Measurements from ENCODE around the gene SEPTIN5.
"Not testable (repeated sequence)": the region's sequence is repeated elsewhere in the genome, so short reads cannot be mapped to it uniquely, and the experiment has no call there.

The SEPTIN5 gene

GRCh38 chr22:19674929-19675253 is 39.4 kb upstream of the SEPTIN5 start:
- Histone ChIP-seq H3K9me3 (ENCODE audit: insufficient read depth, low read depth, low read length) (peaks cover 2% of the 10 kb centered on the region), H3K18ac (ENCODE audit: low read length) (no peak overlapping the region), H4K8ac (ENCODE audit: low read depth, low read length) (no peak overlapping the region), H3K4ac (ENCODE audit: low read depth, low read length) (no peak overlapping the region), H3K9ac (ENCODE audit: low read length) (no peak overlapping the region), H4K91ac (ENCODE audit: low read depth, low read length) (no peak overlapping the region), H2AFZ (ENCODE audit: insufficient read depth, low read length, poor library complexity) (no peak overlapping the region), H4K12ac (ENCODE audit: low read depth, low read length) (no peak overlapping the region), H3K79me2 (ENCODE audit: control insufficient read depth, insufficient read depth, low read length, poor library complexity) (no peaks in the 10 kb centered on the region), H2BK120ac (ENCODE audit: insufficient read depth, low read length, poor library complexity) (no peak overlapping the region), H3K27ac (ENCODE audit: low read depth, low read length) (no peak overlapping the region), H3K4me2 (ENCODE audit: low read length) (no peak overlapping the region), H3K23ac (ENCODE audit: low read length) (no peak overlapping the region), H3K27me3 (ENCODE audit: insufficient read depth, low read length) (no peaks in the 10 kb centered on the region), H3K4me1 (ENCODE audit: control insufficient read depth in 1 of 2, insufficient read depth in 2 of 2, low read length in 2 of 2) (no peaks in the 10 kb centered on the region), H3K4me3 (ENCODE audit: low read depth, low read length) (no peak overlapping the region), H2AK5ac (ENCODE audit: low read length) (no peak overlapping the region), H3K79me1 (ENCODE audit: low read length) (no peaks in the 10 kb centered on the region), H2BK5ac (ENCODE audit: low read depth, low read length, poor library complexity) (no peak overlapping the region), H3K36me3 (ENCODE audit: control insufficient read depth in 1 of 2, insufficient read depth in 2 of 2, low read length in 2 of 2) (no peaks in the 10 kb centered on the region), H3K14ac (ENCODE audit: low read length) (no peak overlapping the region), H2BK12ac (ENCODE audit: low read length) (no peak overlapping the region)
- no peak for DNase-seq
- WGBS (ENCODE audit: extremely low coverage, insufficient coverage, insufficient read length) = no CpG with 5 or more reads among the region's 10 CpGs

- no peaks in the 10 kb centered on the region for H3K36me3 ChIP-seq (ENCODE audit: control insufficient read depth in 1 of 2, insufficient read depth in 2 of 2, low read length in 2 of 2)
- no peak overlapping the region for H4K91ac ChIP-seq (ENCODE audit: low read depth, low read length)
- no peak overlapping the region for H3K27ac ChIP-seq (ENCODE audit: low read depth, low read length)
- no peak overlapping the region for H2AFZ ChIP-seq (ENCODE audit: insufficient read depth, low read length, poor library complexity)
- no peak for DNase-seq
- H3K23ac ChIP-seq (ENCODE audit: low read length) = no peak overlapping the region
- no peak overlapping the region for H3K14ac ChIP-seq (ENCODE audit: low read length)
- H3K9me3 ChIP-seq (ENCODE audit: insufficient read depth, low read depth, low read length) = peaks cover 2% of the 10 kb centered on the region
- H3K4ac ChIP-seq (ENCODE audit: low read depth, low read length) = no peak overlapping the region
- no peak overlapping the region for H3K4me3 ChIP-seq (ENCODE audit: low read depth, low read length)
- no peak overlapping the region for H3K9ac ChIP-seq (ENCODE audit: low read length)
- H3K79me2 ChIP-seq (ENCODE audit: control insufficient read depth, insufficient read depth, low read length, poor library complexity) = no peaks in the 10 kb centered on the region
- H3K4me2 ChIP-seq (ENCODE audit: low read length) = no peak overlapping the region
- no peak overlapping the region for H3K18ac ChIP-seq (ENCODE audit: low read length)
- no peak overlapping the region for H2BK120ac ChIP-seq (ENCODE audit: insufficient read depth, low read length, poor library complexity)
- H3K27me3 ChIP-seq (ENCODE audit: insufficient read depth, low read length) = no peaks in the 10 kb centered on the region
- no CpG with 5 or more reads among the region's 7 CpGs for WGBS (ENCODE audit: extremely low coverage, insufficient coverage, insufficient read length)
- H2BK12ac ChIP-seq (ENCODE audit: low read length) = no peak overlapping the region
- no peak overlapping the region for H2BK5ac ChIP-seq (ENCODE audit: low read depth, low read length, poor library complexity)
- H3K4me1 ChIP-seq (ENCODE audit: control insufficient read depth in 1 of 2, insufficient read depth in 2 of 2, low read length in 2 of 2) = no peaks in the 10 kb centered on the region
- no peak overlapping the region for H2AK5ac ChIP-seq (ENCODE audit: low read length)
- H4K12ac ChIP-seq (ENCODE audit: low read depth, low read length) = no peak overlapping the region
- no peak overlapping the region for H4K8ac ChIP-seq (ENCODE audit: low read depth, low read length)
- H3K79me1 ChIP-seq (ENCODE audit: low read length) = no peaks in the 10 kb centered on the region
Observed at GRCh38 chr22:19675428-19675827, 38.9 kb upstream of the SEPTIN5 start.

GRCh38 chr22:19676437-19676836 is 37.9 kb upstream of the SEPTIN5 start:
- H3K23ac ChIP-seq (ENCODE audit: low read length); H3K36me3 ChIP-seq (ENCODE audit: control insufficient read depth in 1 of 2, insufficient read depth in 2 of 2, low read length in 2 of 2); H3K4ac ChIP-seq (ENCODE audit: low read depth, low read length); H3K14ac ChIP-seq (ENCODE audit: low read length); H3K27ac ChIP-seq (ENCODE audit: low read depth, low read length); H3K4me3 ChIP-seq (ENCODE audit: low read depth, low read length); H4K8ac ChIP-seq (ENCODE audit: low read depth, low read length); H3K27me3 ChIP-seq (ENCODE audit: insufficient read depth, low read length); H3K4me1 ChIP-seq (ENCODE audit: control insufficient read depth in 1 of 2, insufficient read depth in 2 of 2, low read length in 2 of 2); H3K18ac ChIP-seq (ENCODE audit: low read length); H3K79me2 ChIP-seq (ENCODE audit: control insufficient read depth, insufficient read depth, low read length, poor library complexity); H2AFZ ChIP-seq (ENCODE audit: insufficient read depth, low read length, poor library complexity); H3K9ac ChIP-seq (ENCODE audit: low read length); H2BK5ac ChIP-seq (ENCODE audit: low read depth, low read length, poor library complexity); H4K91ac ChIP-seq (ENCODE audit: low read depth, low read length); H3K79me1 ChIP-seq (ENCODE audit: low read length); H3K4me2 ChIP-seq (ENCODE audit: low read length); DNase-seq; H2AK5ac ChIP-seq (ENCODE audit: low read length); H3K9me3 ChIP-seq (ENCODE audit: insufficient read depth, low read depth, low read length); H2BK12ac ChIP-seq (ENCODE audit: low read length); H4K12ac ChIP-seq (ENCODE audit: low read depth, low read length); H2BK120ac ChIP-seq (ENCODE audit: insufficient read depth, low read length, poor library complexity): not testable (repeated sequence)
- no CpG with 5 or more reads among the region's 1 CpG for WGBS (ENCODE audit: extremely low coverage, insufficient coverage, insufficient read length)

- Histone ChIP-seq H3K4ac (ENCODE audit: low read depth, low read length) (no peak overlapping the region), H2AFZ (ENCODE audit: insufficient read depth, low read length, poor library complexity) (no peak overlapping the region), H2BK120ac (ENCODE audit: insufficient read depth, low read length, poor library complexity) (no peak overlapping the region), H4K8ac (ENCODE audit: low read depth, low read length) (no peak overlapping the region), H3K9ac (ENCODE audit: low read length) (no peak overlapping the region), H4K91ac (ENCODE audit: low read depth, low read length) (no peak overlapping the region), H3K79me1 (ENCODE audit: low read length) (no peaks in the 10 kb centered on the region), H3K4me3 (ENCODE audit: low read depth, low read length) (no peak overlapping the region), H3K18ac (ENCODE audit: low read length) (no peak overlapping the region), H2AK5ac (ENCODE audit: low read length) (no peak overlapping the region), H3K27ac (ENCODE audit: low read depth, low read length) (no peak overlapping the region), H3K23ac (ENCODE audit: low read length) (no peak overlapping the region), H3K27me3 (ENCODE audit: insufficient read depth, low read length) (no peaks in the 10 kb centered on the region), H3K14ac (ENCODE audit: low read length) (no peak overlapping the region), H3K4me1 (ENCODE audit: control insufficient read depth in 1 of 2, insufficient read depth in 2 of 2, low read length in 2 of 2) (no peaks in the 10 kb centered on the region), H3K9me3 (ENCODE audit: insufficient read depth, low read depth, low read length) (no peaks in the 10 kb centered on the region), H3K79me2 (ENCODE audit: control insufficient read depth, insufficient read depth, low read length, poor library complexity) (no peaks in the 10 kb centered on the region), H3K4me2 (ENCODE audit: low read length) (no peak overlapping the region), H2BK5ac (ENCODE audit: low read depth, low read length, poor library complexity) (no peak overlapping the region), H3K36me3 (ENCODE audit: control insufficient read depth in 1 of 2, insufficient read depth in 2 of 2, low read length in 2 of 2) (no peaks in the 10 kb centered on the region), H4K12ac (ENCODE audit: low read depth, low read length) (no peak overlapping the region), H2BK12ac (ENCODE audit: low read length) (no peak overlapping the region)
- no peak for DNase-seq
- no CpG with 5 or more reads among the region's 11 CpGs for WGBS (ENCODE audit: extremely low coverage, insufficient coverage, insufficient read length)
Observed at GRCh38 chr22:19678949-19679521, 35.3 kb upstream of the SEPTIN5 start.

Measured in trophoblast cell (in vitro differentiated cells and primary cell).